Upper lobe of left lung (tissue), 6 donors: ENCODE measurements around the gene LAMA2. TPM values are rescaled to one million over a fixed set of nuclear protein-coding genes. Genes with fewer than 3 reads are reported as not detected.

ENCODE experiments used
- ATAC-seq, 2 donors: fragments of 200-7000 bp; cut with Tn5 transposase; one replicate each; pipeline ENCODE4 v1.9.1; 2022; ENCODE audit warnings: mild to moderate bottlenecking in 2 of 2, moderate library complexity in 2 of 2; ENCODE audit not compliant: low FRiP score in 2 of 2
- DNase-seq, 2 donors: peaks; one replicate each; pipeline ENCODE4 v3.0.0-alpha.2; 2019 to 2020
- H3K27ac ChIP-seq, 4 donors: fragments of 200-600 bp; sonication (generic); one replicate each; pipeline ENCODE4 v1.5.1; 2016 to 2019
- H3K27me3 ChIP-seq, 4 donors: fragments of 200-600 bp; sonication (generic); one replicate each; pipeline ENCODE4 v1.5.1; 2017 to 2019
- H3K36me3 ChIP-seq, 4 donors: fragments of 200-600 bp; sonication (generic); one replicate each; pipeline ENCODE4 v1.5.1; 2016 to 2019
- H3K4me1 ChIP-seq, 4 donors: fragments of 200-600 bp; sonication (generic); one replicate each; pipeline ENCODE4 v1.5.1; 2018 to 2019
- H3K4me3 ChIP-seq, 4 donors: fragments of 200-600 bp; sonication (generic); one replicate each; pipeline ENCODE4 v1.5.1; 2017 to 2019; ENCODE audit warnings: mild to moderate bottlenecking in 2 of 4, moderate library complexity in 1 of 4
- H3K9me3 ChIP-seq, 4 donors: fragments of 200-600 bp; sonication (generic); one replicate each; pipeline ENCODE4 v1.5.1; 2018 to 2019
- CTCF ChIP-seq, 6 experiments: fragments of 450-650 bp in 4 of 6; fragments of 200-600 bp in 2 of 6; sonication (generic) in 2 of 6; IDR thresholded peaks; one replicate each; pipeline ENCODE4 v1.5.1; 2016 to 2019; ENCODE audit warnings: antibody characterized with exemption in 6 of 6
- EP300 ChIP-seq, 4 donors: sonication (generic); formaldehyde crosslinking; IDR thresholded peaks; one replicate each; pipeline ENCODE4 v1.5.1; 2017; ENCODE audit warnings: antibody characterized with exemption in 4 of 4, control low read depth in 2 of 4
- POLR2A ChIP-seq, 4 donors: fragments of 450-650 bp; IDR thresholded peaks; one replicate each; pipeline ENCODE4 v1.5.1; 2016 to 2017; ENCODE audit warnings: antibody characterized with exemption in 4 of 4, mild to moderate bottlenecking in 2 of 4
- POLR2AphosphoS5 ChIP-seq, 2 donors: sonication (generic); formaldehyde crosslinking; IDR thresholded peaks; one replicate each; pipeline ENCODE4 v1.5.1; 2017; ENCODE audit warnings: antibody characterized with exemption in 2 of 2
- WGBS, 2 donors: methylation state at CpG; one replicate each; pipeline ENCODE4 v1.1.5; 2017 to 2018; 5-methylcytosine and 5-hydroxymethylcytosine counted together
- total RNA-seq, 6 donors: library from RNA; depleted of rRNA in 4 of 6; stranded (reverse); fragments of >200 nt in 4 of 6; gene quantifications; one replicate each; pipeline versions ENCODE4 v1.1.0 to v1.2.1, GENCODE V29; 2016 to 2021
- donor health status: DM: no; HTN: no; CAD: no; lungs with moderate emphysema.
- donor health status: DM: no; HTN: yes; CAD: no; lungs with severe emphysema.

Gene LAMA2
- total RNA-seq, 6 donors from 2014 or later: 41.9 to 82.8 (median 62.4) TPM

DNA sequence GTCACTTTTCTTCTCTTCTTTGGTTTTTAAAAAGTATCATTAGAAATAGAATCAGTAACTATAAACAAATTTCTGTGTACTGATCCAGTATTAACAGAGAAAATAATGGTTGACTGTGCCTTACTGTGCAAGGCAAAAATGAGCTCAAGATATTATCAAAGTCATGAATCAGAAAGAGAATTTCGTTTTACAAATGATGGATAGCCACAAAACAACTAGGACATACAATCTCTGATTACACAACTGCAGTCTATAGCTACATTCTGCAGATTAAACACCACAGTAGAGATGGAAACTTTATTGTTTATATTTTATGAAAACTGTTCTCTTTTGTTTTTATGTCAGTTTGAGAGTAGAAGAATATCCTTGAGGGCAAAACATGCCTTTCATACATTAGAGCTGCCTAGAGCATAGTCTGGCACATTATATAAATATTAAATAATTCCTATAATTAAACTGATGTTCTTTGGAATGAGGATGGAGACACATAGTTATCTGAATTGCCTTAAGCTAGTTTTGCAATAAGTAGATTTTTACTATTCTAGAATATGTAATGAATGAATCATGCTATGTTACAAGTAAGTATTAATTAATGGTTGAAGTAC lies 333.1 kb downstream of the LAMA2 start:
- no peak overlapping the region for H3K27ac ChIP-seq
- H3K27me3 ChIP-seq: no peaks in the 10 kb centered on the region
- no peaks in the 10 kb centered on the region for H3K9me3 ChIP-seq
- no peak for TF ChIP-seq POLR2A (IDR thresholded peaks at IDR 0.05)
- TF ChIP-seq EP300 (IDR thresholded peaks at IDR 0.05): no peak
- TF ChIP-seq POLR2AphosphoS5 (IDR thresholded peaks at IDR 0.05): no peak
- no peak for TF ChIP-seq CTCF (IDR thresholded peaks at IDR 0.05)
- 29 to 48% methylated on average over 1 of the region's 1 CpG for WGBS, 2 donors
- H3K4me3 ChIP-seq: no peak overlapping the region
- ATAC-seq (no peak), DNase-seq (no peak)
- H3K4me1 ChIP-seq: no peaks in the 10 kb centered on the region
- no peaks in the 10 kb centered on the region for H3K36me3 ChIP-seq

- Histone ChIP-seq H3K4me3 (no peak overlapping the region), H3K27me3 (no peaks in the 10 kb centered on the region), H3K36me3 (no peaks in the 10 kb centered on the region), H3K27ac (no peak overlapping the region), H3K4me1 (no peaks in the 10 kb centered on the region), H3K9me3 (no peaks in the 10 kb centered on the region)
- TF ChIP-seq EP300 (IDR thresholded peaks at IDR 0.05): no peak
- TF ChIP-seq CTCF (IDR thresholded peaks at IDR 0.05): no peak
- TF ChIP-seq POLR2A (IDR thresholded peaks at IDR 0.05): no peak
- no peak for TF ChIP-seq POLR2AphosphoS5 (IDR thresholded peaks at IDR 0.05)
- ATAC-seq (no peak), DNase-seq (no peak)
These were observed 334.8 kb downstream of the LAMA2 start for GRCh38 chr6:129217701-129218100.

- Histone ChIP-seq H3K36me3 (no peaks in the 10 kb centered on the region), H3K27ac (no peak overlapping the region), H3K4me3 (no peak overlapping the region), H3K27me3 (no peaks in the 10 kb centered on the region), H3K9me3 (no peaks in the 10 kb centered on the region), H3K4me1 (no peaks in the 10 kb centered on the region)
- WGBS, 2 donors: 90 to 94% methylated on average over 9 of the region's 9 CpGs
- TF ChIP-seq CTCF (IDR thresholded peaks at IDR 0.05) (no peak), EP300 (IDR thresholded peaks at IDR 0.05) (no peak), POLR2AphosphoS5 (IDR thresholded peaks at IDR 0.05) (no peak), POLR2A (IDR thresholded peaks at IDR 0.05) (no peak)
- ATAC-seq (no peak), DNase-seq (no peak)
These were observed 350.7 kb downstream of the LAMA2 start for GRCh38 chr6:129233458-129234134.

- 55 to 63% methylated on average over 2 of the region's 2 CpGs for WGBS, 2 donors
- Histone ChIP-seq H3K27ac (no peak overlapping the region), H3K27me3 (no peaks in the 10 kb centered on the region), H3K4me1 (no peaks in the 10 kb centered on the region), H3K9me3 (no peaks in the 10 kb centered on the region), H3K36me3 (no peaks in the 10 kb centered on the region), H3K4me3 (no peak overlapping the region)
- peak in 1 of 2 donors; percentile 59 for ATAC-seq
- TF ChIP-seq POLR2A (IDR thresholded peaks at IDR 0.05) (no peak), CTCF (IDR thresholded peaks at IDR 0.05) (no peak)
- DNase-seq: no peak
These were observed 352.4 kb downstream of the LAMA2 start for GRCh38 chr6:129235167-129236000.
